ENCODE results near the gene DEFB119. TPM values are rescaled to one million over a fixed set of nuclear protein-coding genes. Genes with fewer than 3 reads are reported as not detected.
A peak's percentile ranks its signal among the peaks of the same experiment; 100 is the strongest.
"Not testable (repeated sequence)": the region's sequence is repeated elsewhere in the genome, so short reads cannot be mapped to it uniquely, and the experiment has no call there.

The DEFB119 gene
- total RNA-seq (2021) (not detected in 2 replicates), Bru-seq, nascent RNA (not detected), BruChase-seq, experiment 1, labeled RNA remaining after a 2-hour chase (not detected), BruChase-seq, experiment 2, labeled RNA remaining after a 6-hour chase (not detected)
- long read RNA-seq, result 0 reads

- Histone ChIP-seq H3K4me1 (ENCODE audit: insufficient read depth, low read length, poor library complexity, severe bottlenecking) (no peaks in the 10 kb centered on the region), H3K9me3 (ENCODE audit: low read depth, low read length, poor library complexity, severe bottlenecking) (no peaks in the 10 kb centered on the region), H3K36me3 (ENCODE audit: insufficient read depth, low read length, poor library complexity, severe bottlenecking) (no peaks in the 10 kb centered on the region), H3K4me3 (ENCODE audit: low read depth, low read length, poor library complexity, severe bottlenecking) (no peak within 1 kb of the TSS), H3K27me3 (replicated peaks; ENCODE audit: insufficient read depth, low read depth, low read length, poor library complexity) (peaks cover 13% of the 10 kb centered on the region), H3K27ac (ENCODE audit: low read depth, low read length, poor library complexity, severe bottlenecking) (no peak within 1 kb of the TSS)
- ChIA-PET POLR2A (ENCODE audit: low non-redundant PET) (no interaction called here), CTCF (no interaction called here)
- TF ChIP-seq CTCF (conservative IDR thresholded peaks at IDR 0.05; ENCODE audit: low read depth, low read length) (no peak), EZH2 (IDR thresholded peaks at IDR 0.05; ENCODE audit: borderline replicate concordance, low read depth, low read length, poor library complexity, severe bottlenecking) (no peak)
- DNase-seq (ENCODE audit: low spot score), result no peak
- BruUV-seq (replicated peaks), result no TSS peak
- intact Hi-C loops (cut with micrococcal nuclease; ENCODE audit: unreplicated experiment), result no loop called here
These were observed at the start of gene DEFB119 for GRCh38 chr20:31390490-31390889. TSS of gene DEFB119 (minus strand) at chr20:31390590. CDS start at chr20:31390483, 107 bp downstream.

- TF ChIP-seq EZH2 (IDR thresholded peaks at IDR 0.05; ENCODE audit: borderline replicate concordance, low read depth, low read length, poor library complexity, severe bottlenecking), result no peak
- TF ChIP-seq CTCF (conservative IDR thresholded peaks at IDR 0.05; ENCODE audit: low read depth, low read length), result no peak
- no TSS peak for BruUV-seq (replicated peaks)
- Histone ChIP-seq H3K4me1 (ENCODE audit: insufficient read depth, low read length, poor library complexity, severe bottlenecking) (no peaks in the 10 kb centered on the region), H3K27me3 (replicated peaks; ENCODE audit: insufficient read depth, low read depth, low read length, poor library complexity) (peaks cover 21% of the 10 kb centered on the region), H3K4me3 (ENCODE audit: low read depth, low read length, poor library complexity, severe bottlenecking) (no peak overlapping the region), H3K36me3 (ENCODE audit: insufficient read depth, low read length, poor library complexity, severe bottlenecking) (no peaks in the 10 kb centered on the region), H3K27ac (ENCODE audit: low read depth, low read length, poor library complexity, severe bottlenecking) (no peak overlapping the region), H3K9me3 (ENCODE audit: low read depth, low read length, poor library complexity, severe bottlenecking) (no peaks in the 10 kb centered on the region)
- intact Hi-C loops (cut with micrococcal nuclease; ENCODE audit: unreplicated experiment), result no loop called here
- ChIA-PET POLR2A (ENCODE audit: low non-redundant PET) (no interaction called here), CTCF (interaction anchor here (0.7 kb wide), 1 partner anchor 142 kb away, joined by 3 read pairs; no protein-coding TSS in a partner anchor)
- peak; percentile 20 for DNase-seq (ENCODE audit: low spot score)
These were observed 40.3 kb upstream of the DEFB119 start for GRCh38 chr20:31430568-31431115.

- intact Hi-C loops (cut with micrococcal nuclease; ENCODE audit: unreplicated experiment); H3K9me3 ChIP-seq (ENCODE audit: low read depth, low read length, poor library complexity, severe bottlenecking); H3K27ac ChIP-seq (ENCODE audit: low read depth, low read length, poor library complexity, severe bottlenecking): not testable (repeated sequence)
These were observed 37.2 kb upstream of the DEFB119 start for GRCh38 chr20:31427576-31427975.

GRCh38 chr20:31426891-31427551 is 36.6 kb upstream of the DEFB119 start:
- H3K27me3 ChIP-seq (replicated peaks; ENCODE audit: insufficient read depth, low read depth, low read length, poor library complexity), result peaks cover 35% of the 10 kb centered on the region
- H3K36me3 ChIP-seq (ENCODE audit: insufficient read depth, low read length, poor library complexity, severe bottlenecking); H3K4me3 ChIP-seq (ENCODE audit: low read depth, low read length, poor library complexity, severe bottlenecking); BruUV-seq (replicated peaks); H3K27ac ChIP-seq (ENCODE audit: low read depth, low read length, poor library complexity, severe bottlenecking); intact Hi-C loops (cut with micrococcal nuclease; ENCODE audit: unreplicated experiment); H3K9me3 ChIP-seq (ENCODE audit: low read depth, low read length, poor library complexity, severe bottlenecking); POLR2A ChIA-PET (ENCODE audit: low non-redundant PET); H3K4me1 ChIP-seq (ENCODE audit: insufficient read depth, low read length, poor library complexity, severe bottlenecking); CTCF ChIA-PET; DNase-seq (ENCODE audit: low spot score): not testable (repeated sequence)

More at GRCh38 chr20:31427576-31427975, 37.2 kb upstream of the DEFB119 start:
- CTCF ChIA-PET; BruUV-seq (replicated peaks); H3K36me3 ChIP-seq (ENCODE audit: insufficient read depth, low read length, poor library complexity, severe bottlenecking); H3K4me3 ChIP-seq (ENCODE audit: low read depth, low read length, poor library complexity, severe bottlenecking); H3K4me1 ChIP-seq (ENCODE audit: insufficient read depth, low read length, poor library complexity, severe bottlenecking); POLR2A ChIA-PET (ENCODE audit: low non-redundant PET); DNase-seq (ENCODE audit: low spot score): not testable (repeated sequence)
- H3K27me3 ChIP-seq (replicated peaks; ENCODE audit: insufficient read depth, low read depth, low read length, poor library complexity), result peaks cover 34% of the 10 kb centered on the region
